NCI-H748 treated with DMSO at 0.1 percent for 48 hours (cell line): ENCODE results near the gene MICB.
"Not testable (repeated sequence)": the region's sequence is repeated elsewhere in the genome, so short reads cannot be mapped to it uniquely, and the experiment has no call there.

ENCODE experiments used
- DNase-seq: peaks from one replicate; lab custom pipeline; 2025; lab: John Stamatoyannopoulos, UW

The MICB gene

DNA sequence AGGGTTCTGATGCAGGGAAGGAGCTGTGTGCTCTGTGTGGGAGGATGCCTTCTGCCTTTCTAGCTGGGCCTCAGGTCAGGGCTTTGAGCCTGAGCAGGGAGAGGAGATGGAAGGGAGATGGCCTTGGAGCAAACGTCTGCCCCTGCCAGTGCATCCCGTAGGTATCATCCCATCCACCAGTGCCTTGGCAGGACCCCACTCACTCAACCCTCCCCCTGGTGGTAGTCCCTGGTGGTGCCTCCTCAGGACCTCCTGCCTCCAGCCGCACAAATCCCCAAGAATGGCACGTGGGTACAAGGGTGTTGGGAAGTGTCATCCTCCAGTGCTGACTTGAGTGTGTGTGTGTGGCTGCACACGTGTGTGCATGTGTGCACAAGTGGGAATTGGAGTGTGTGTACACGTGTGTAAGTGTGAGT lies 23.1 kb upstream of the MICB start:
- DNase-seq: no peak

DNA sequence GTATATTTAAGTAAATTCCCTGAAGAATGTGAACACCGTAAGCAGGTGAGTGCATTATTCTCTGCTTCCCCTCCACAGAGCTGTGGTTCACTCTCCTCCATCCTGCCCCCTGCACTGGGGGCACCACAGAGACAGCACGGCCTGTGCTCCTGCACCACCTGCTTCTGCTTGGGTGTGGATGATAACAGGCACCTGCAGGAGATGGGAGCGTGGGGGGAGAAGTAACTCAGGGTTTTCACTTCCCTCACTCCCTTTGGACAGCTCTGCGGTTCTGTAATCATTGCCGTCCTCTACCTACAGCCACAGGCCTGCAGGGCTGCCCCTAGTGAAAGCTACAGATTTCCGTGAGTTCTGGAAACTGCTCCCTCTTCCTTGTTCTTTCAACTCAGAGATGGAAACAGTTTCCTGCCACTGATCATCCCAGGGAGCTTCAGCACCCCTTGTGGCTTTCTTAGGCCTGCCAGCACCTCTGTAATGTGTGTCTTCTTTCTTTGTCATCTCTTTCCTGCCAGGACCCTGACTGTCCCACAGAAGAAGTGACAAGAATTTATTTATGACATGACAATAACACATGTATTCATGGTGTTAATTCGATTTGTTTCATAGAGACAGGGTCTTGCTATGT lies 21.3 kb upstream of the MICB start:
- DNase-seq: no peak

DNA sequence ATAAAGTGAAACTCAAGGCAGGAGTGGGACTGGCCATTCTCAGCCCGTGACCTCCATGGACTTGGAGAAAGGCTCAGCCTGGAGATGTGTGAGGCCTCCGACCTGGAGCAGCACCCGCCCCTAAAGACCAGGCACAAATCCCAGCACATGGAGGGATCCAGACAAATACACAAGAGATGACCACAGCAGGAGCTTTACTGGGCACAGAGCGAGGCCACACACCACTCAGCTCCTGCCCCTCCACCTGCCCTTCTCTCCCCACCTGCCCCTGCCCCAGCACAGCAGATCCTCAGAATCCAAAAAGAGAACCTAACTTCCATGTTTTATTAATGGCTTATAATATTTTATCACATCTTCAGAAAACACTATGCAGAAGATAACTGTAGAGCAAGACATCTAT lies 20.4 kb upstream of the MICB start:
- DNase-seq: no peak

DNA sequence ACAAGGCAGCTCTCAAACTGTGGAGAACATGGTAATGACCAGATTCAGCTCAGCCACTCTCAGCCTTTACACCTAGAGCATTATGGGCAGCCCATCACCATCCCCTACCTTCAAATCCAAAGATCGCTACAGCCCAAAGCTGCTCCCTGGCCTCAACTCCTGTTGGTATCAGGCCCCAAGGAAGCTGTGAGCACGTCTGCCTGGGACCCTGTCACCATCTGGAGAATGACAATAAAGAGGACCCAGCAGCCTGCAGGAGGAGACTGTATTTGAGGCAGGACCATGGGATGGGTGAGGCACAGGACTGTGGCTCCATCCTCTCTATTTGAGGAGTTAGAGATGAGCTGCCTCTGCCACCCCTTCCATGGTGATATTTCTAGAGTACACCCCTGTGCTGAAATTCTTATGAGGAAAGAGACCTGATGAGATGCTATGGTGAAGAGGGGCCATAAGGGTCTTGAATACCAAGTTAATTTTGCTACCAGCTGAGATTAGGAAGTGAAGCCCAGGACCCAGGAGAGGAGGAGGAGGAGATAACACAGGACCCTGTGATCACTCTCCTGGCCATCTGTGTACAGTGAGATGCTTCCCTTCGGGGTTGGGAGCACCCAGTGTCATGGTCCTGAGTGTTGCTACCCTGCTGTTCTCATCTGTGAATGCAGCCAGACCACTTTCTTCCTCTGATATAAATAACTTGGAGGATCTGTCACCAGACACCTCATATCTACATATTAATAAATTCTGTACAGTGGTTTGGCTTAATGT lies 19.6 kb upstream of the MICB start:
- no peak for DNase-seq

DNA sequence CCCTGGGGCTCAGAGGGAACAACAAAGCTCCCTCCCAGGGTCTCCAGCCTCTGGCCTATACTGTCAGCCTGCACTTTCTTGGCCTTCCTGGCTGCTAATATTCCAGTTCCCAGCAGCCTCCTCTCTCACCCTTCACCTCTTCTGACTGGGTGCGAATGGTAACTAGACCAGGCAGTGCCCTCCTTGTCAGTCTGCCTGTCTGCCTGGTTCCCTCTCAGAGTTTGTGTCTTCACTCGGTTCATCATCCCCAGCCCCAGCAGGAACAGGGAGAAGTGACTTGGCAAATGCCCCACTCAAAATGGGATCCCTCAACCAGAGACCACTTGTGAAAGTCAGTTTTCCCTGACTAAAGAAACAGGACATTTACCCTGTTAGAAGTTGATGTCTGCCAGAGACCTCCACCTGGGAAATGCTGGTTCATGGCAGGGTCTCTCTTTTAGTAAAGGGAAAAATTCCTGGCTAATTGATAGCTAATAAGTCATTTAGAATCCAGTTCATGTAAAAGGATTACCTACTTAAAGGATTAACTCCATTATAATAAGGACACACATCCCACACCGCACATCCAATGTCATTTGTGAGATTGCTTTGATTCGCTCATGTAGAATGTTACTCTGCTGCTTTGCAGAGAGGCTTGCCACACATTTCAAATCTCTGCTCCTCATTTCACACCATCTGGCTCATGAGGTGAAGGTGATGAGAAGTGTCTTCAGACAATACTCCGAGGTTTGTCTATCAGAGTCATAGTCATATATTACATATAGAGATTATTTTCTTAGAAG lies 18.6 kb upstream of the MICB start:
- DNase-seq: no peak

DNA sequence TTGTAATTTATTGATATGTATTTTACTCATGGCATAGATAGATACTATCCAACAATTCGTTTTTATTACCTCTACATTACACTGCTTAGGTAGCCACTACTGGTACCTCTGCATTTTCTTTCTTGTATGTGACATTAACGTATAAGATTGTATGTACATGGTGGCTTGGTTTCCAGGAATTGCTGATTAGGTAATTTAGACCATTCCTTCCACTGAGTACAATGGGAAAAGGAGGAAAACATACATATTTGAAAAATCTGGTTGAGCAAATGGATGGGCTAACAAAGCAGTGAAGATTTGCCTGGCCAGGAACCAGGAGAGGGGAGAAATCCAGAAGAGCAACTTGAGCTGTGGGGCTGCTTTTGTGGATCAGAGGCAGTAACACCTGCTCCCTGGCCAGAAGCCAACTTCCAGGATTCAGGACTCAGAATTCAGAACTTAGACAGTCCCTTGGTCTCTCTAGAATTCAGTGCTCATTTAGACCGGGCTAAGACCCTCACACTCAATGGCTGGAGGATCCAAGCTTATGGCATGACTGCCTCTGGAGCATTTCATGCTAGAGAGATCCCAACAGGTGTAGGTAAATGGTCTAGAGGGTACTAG lies 17.9 kb upstream of the MICB start:
- DNase-seq: no peak

DNA sequence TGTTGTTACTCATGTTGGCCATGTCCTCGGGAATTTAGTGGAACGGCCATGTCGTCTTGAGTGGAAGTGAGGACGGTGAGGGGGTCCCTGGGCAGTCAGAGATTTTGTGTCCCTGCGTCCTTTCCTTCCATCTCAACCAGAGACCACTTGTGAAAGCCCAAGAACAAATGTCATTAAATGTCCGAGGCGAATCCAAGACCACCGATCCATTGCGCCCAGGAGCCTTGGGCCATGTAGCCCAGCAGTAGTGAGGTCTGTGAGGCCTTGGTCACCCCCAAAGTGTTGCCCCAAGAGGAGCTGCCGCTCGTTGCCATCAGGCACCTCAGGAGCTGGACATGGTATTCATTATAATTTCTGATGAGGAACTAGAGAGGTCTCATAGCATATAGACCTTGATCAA lies 17.4 kb upstream of the MICB start:
- no peak for DNase-seq

DNA sequence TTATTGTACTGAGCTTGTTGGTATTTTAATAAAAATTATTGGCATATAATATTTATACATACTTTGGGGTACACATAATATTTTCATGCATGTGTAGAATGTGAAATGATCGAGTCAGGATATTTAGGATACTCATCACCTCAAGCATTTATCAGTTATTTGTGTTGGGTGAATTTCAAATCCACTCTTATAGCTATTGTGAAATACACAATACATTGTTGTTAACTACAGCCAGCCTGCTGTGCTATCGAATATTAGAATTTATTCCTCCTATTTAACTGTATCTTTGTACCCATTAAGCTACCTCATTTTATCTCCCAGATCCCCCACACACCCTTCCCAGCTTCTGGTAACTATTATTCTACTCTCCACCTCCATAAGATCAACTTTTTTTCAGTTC lies 14.6 kb upstream of the MICB start:
- DNase-seq: no peak

DNA sequence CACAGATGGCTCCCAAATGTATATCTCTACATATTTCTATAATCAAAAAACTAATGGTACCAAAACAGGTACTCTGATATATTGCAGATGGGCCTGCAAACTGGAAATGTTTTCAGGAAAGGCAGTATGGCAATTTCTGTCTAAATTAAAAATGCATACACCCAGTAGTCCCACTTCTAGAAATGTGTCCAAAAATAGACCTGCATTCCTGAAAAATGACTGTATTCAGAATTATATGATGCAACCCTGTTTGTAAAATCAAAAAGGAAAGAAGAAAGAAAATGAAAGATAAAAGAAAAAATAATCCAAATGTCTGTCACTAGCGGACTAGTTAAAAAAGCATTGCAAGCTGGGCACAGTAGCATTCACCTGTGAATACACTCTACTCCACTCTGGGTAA lies 12.9 kb upstream of the MICB start:
- no peak for DNase-seq

DNA sequence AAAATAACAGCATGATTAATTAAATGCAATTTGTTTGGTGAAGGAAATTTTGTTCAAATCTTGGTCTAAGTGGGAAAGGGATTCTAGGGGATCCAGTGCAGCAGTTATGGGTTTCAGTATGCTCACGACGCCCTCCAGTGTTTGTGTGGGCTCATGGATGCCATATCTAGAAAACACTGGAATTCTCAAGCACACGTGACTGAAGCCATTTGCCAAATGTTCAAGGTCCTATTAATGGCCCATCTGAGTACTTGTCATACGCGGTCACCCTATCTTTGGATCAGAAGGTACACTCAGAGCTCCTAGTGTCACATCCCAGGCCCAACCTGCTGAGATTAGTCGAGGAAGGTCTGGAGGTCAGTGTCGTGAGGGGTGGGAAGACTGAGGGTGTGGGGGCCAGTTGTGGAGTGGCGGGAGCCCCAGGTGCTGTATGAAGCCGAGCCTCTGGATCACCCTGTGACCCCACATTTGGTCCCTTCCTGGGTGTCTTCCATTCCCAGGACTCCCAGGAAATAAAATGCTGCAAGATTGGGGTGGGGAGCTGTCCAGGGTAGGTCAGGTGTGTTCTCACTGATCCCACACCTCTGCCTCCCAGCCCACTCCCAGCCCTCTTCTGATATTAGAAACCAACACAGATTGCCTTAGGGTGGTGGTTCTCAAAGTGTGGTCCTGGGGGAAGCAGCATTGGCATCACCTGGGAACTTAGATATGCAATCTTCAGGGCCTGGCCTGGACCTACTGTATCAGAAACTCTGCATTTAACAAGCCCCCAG lies 11.7 kb upstream of the MICB start:
- not testable (repeated sequence) for DNase-seq

DNA sequence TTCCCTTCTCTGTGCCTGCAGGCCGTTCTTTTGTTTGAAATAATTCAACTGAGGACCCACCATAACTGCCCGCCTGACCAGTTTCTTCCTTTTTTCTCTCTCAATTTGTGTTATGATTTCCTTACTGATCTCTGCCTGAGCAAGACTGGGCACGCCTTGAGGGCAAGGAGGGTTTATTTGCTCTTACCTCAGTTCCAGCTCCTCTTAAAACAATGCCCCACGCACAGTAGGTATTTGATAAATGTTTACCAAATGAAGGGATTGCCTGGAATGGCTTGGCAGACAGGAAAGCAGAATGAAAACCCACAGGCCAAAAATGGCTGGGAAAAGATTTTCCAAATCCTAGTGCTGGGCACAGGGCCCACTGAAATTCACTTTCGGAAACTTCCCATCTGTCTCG lies 10.3 kb upstream of the MICB start:
- DNase-seq: not testable (repeated sequence)

DNA sequence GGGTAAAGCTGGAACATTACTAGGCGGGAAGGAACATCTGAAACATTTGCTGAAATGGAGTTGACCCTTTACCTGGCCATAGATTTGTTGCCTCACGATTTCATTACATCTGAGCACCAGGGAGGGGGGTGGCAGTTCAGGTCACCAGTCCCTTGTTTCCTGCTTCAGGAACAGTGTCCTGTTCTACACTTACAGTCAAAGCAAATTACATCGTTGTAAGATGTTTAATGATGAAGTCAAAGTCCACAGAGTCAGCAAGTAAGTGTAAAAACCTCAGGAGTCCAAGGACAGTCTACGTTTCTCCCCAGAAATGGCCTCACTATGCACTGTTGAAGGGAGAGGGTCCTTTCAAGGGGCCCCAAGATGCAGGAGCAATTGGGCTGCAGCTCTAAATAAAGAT lies 8.9 kb upstream of the MICB start:
- no peak for DNase-seq

DNA sequence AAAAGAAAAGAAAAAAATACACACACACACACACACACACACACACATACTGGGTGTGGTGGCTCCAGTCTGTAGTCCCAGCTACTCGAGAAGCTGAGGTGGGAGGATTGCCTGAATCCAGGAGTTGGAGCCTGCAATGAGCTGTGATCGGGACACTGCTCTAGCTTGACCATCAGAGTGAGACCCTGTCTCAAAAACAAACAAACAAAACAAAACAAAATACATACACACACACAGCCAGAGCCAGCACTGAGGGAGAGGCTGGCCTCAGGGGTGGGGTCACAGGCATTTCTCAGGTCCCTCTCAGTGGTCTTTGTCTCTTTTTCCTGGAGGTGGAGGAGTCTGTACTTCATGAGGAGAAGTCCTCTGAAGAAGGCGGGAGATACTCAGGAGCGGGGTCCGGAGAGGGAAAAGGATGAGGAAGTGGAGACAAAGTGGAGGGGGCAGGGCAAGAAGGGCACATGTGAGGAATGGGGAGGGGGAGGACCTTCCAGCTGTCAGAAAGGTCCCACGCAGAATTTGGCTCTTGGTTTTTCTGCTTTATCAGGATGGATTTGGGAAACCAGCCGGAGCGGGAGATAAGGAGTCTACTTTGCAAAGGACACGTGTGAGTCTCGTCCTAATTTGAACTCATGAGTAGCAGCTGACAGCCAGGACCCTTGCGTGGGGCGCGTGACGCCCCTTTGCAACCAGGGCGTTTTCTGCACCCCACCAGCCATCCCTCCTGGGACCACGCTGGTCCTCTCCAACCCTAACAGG lies 7.7 kb upstream of the MICB start:
- DNase-seq: no peak

DNA sequence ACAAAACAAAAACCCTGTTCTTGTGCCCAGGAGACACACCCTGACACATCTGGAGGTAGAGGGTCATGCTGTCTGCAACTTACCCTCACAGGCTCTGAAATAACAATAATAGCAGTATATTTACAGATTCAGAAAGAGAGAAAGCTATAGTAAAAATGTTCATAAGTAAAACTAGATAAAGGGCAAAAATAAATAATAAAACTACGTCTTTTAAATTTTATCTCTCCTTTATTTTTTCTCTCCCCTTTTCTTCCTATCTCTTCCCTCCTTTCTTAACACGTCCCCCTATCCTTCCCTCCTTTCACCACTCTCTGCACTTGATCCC lies 4.4 kb upstream of the MICB start:
- not testable (repeated sequence) for DNase-seq

DNA sequence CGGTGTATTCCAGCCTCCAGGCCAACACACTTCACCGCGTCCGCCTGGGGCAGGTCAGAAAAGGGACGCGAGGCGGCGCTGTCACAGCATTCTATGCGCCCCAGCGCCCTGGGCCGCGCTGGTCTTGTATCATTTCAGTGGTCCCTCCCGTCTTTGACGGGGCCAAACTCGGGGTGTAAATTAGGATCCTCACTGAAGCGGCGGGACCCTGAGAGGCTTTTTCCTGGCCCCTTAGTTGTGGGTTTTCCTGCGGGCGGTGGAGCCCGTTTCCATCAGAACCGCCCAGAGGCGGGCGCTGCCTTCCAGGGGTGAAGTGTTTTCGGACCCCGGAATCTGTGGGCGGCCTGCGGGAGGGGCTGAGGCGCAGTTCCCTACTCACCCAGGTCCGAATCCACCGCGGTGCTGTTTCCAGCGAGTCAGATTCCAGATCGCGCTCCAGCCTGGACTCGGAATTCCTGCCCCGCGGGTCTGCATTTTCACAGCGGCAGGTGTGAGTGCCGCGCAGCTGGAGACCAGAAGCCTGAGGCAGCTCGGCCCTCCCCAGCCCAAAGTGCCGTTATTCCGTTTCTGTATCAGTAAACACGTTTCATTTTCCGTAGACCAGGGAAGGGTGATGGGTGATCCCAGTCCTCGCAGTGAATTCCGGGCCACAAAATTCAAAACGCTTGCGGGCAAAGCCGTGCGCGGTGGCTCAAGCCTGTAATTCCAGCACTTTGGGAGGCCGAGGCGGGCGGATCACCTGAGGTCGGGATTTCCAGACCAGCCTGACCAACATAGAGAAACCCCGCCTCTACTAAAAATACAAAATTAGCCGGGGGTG lies 3.9 kb upstream of the MICB start:
- DNase-seq: peak; percentile 66

DNA sequence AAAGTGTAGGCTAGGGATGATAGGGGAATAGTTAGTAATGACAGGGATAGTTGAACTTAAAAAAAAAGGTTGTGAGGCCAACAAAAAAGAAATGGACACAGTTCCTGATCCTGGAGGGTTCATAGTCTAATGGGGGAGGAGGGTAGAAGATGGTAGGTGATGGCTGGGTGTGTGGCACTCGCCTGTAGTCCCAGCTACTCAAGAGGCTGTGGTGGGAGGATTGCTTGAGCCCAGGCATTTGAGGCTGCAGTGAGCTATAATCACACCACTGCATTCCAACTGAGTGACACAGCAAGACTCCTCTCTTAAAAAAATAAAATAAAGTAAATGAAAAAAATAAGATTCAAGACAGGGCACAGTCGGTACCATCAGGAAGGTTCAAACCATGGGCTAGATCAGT lies 2.4 kb upstream of the MICB start:
- DNase-seq: no peak

DNA sequence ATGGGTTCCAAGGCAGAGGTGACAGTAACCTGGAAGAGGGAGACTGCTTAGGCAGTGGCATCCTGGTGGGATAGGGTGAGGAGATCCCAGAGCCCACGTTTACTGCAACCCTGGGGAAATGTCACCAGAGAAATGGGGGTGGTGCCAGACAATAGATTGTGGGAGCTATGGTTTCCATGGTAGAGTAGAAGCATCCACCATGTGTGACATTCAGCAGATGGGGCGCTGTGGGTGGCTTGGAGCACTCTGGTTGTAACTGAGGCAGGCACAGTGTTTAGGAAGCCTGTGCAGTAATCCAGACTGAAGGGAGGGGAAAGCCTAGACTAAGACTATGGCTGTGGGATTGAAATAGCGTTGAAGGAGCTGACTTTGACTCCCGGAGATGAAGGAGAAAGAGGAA lies 1.1 kb upstream of the MICB start:
- DNase-seq: not testable (repeated sequence)

DNA sequence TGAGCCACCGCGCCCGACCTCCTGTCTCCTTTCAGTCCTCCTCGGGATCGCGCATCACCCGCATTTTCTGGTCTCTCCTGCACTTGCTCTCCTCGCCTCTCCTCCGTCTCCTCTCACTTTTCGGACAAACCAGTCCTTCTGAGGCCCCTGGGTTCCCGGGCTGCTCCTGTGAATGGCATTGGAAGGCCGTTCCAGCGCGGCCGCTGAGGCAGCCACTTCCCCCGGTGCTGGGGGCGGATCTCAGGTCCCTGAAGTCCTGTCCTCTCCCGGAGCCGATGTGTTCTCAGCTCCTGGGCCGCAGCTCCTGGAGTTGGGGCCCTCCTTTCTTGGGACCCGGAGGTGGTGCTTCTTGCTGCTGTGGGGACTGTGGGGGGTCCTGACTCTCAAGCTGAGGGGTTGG lies 803 bp downstream of the MICB start:
- no peak for DNase-seq

DNA sequence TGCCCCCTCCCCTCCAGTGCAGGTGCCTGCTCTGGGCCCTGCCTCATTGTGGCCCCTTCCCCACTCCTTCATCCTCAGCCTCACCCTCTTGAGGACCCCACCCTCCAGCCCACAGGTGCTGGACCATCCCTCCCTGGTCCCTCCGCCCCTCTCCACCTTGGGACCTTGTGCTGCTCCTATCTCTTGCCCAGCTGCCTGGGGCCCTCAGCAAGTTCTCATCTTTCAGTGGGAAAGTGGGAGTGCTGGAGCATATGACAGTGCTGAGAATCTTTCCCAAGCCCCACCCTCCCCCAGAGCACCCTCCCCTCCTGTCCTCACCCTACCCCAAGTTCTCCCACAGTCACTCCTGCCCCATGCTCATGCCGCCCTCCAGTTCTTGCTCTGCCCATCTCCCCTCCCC lies 1.7 kb downstream of the MICB start:
- DNase-seq: not testable (repeated sequence)

DNA sequence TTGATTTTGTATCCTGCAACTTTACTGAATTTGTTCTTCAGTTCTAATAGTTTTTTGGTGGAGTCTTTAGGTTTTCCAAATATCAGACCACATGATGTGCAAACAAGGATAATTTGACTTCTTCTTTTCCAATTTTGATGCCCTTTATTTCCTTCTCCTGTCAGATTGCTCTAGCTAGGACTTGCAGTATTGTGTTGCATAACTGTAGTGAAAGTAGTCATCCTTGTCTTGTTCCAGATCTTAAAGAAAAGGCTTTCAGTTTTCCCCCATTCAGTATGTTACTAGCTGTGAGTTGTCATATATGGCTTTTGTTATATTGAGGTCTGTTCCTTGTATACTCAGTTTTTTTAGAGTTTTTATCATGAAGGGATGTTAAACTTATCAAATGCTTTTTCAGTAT lies 4.6 kb downstream of the MICB start:
- no peak for DNase-seq
